Kidney (tissue), 14 donors: ENCODE measurements around the gene KIF25. TPM values are rescaled to one million over a fixed set of nuclear protein-coding genes. Genes with fewer than 3 reads are reported as not detected.

ENCODE experiments used
- DNase-seq, 5 donors: peaks; one replicate each; pipeline ENCODE4 v3.0.0-alpha.2; 2013 to 2020
- FAIRE-seq: peaks from 2 replicates; lab custom pipeline; 2012; peaks lifted over from hg19 to GRCh38; lab: Jason Lieb, UNC
- H3K27ac ChIP-seq, 2 donors: one replicate each; pipeline ENCODE4 v1.7.0; 2013; ENCODE audit warnings: low read depth in 2 of 2, low read length in 2 of 2, inconsistent platforms in 1 of 2
- H3K27me3 ChIP-seq: one replicate; pipeline ENCODE4 v1.7.1; 2013; ENCODE audit warnings: low read length, inconsistent platforms; ENCODE audit not compliant: control insufficient read depth, insufficient read depth
- H3K36me3 ChIP-seq, 3 donors: one replicate each; pipeline versions ENCODE4 v1.7.0 to v1.7.1; 2013; ENCODE audit warnings: low read length in 3 of 3, control low read depth in 1 of 3, inconsistent platforms in 1 of 3; ENCODE audit not compliant: insufficient read depth in 3 of 3, control insufficient read depth in 2 of 3
- H3K4me1 ChIP-seq, 3 donors: one replicate each; pipeline versions ENCODE4 v1.7.0 to v1.7.1; 2013; ENCODE audit warnings: low read length in 3 of 3, inconsistent platforms in 1 of 3, low read depth in 1 of 3; ENCODE audit not compliant: control insufficient read depth in 2 of 3, insufficient read depth in 2 of 3
- H3K4me3 ChIP-seq, 3 donors: one replicate each; pipeline versions ENCODE4 v1.7.0 to v1.8.1; 2013; ENCODE audit warnings: low read length in 3 of 3, control low read depth in 1 of 3, inconsistent platforms in 1 of 3
- H3K9ac ChIP-seq, 3 donors: one replicate each; pipeline versions ENCODE4 v1.7.0 to v1.7.1; 2013; ENCODE audit warnings: low read length in 3 of 3, control low read depth in 1 of 3, inconsistent platforms in 1 of 3
- H3K9me3 ChIP-seq, 3 donors: one replicate each; pipeline versions ENCODE4 v1.7.0 to v1.7.1; 2013; ENCODE audit warnings: low read length in 3 of 3, control low read depth in 1 of 3, inconsistent platforms in 1 of 3; ENCODE audit not compliant: control insufficient read depth in 2 of 3, insufficient read depth in 1 of 3
- CTCF ChIP-seq: IDR thresholded peaks from 3 replicates; pipeline ENCODE4 v1.5.1; 2012; ENCODE audit warnings: mild to moderate bottlenecking, moderate library complexity, borderline replicate concordance; ENCODE audit not compliant: insufficient read depth; ENCODE audit errors: extremely low read depth
- intact Hi-C: fragments of 100-400 bp; cut with DNase I; formaldehyde crosslinking; loops from one replicate; pipeline ENCODE4 v1.11.1; 2022
- polyA plus RNA-seq: library from polyadenylated mRNA; stranded (reverse); fragments of 350-450 nt; fragmentation: Illumina TruSeq; extraction: RNeasy Lipid Tissue Mini Kit (QIAGEN cat#74804); gene quantifications from one replicate; pipeline ENCODE4 v1.2.3, GENCODE V29; 2014; ENCODE audit warnings: low read depth, low replicate concordance; ENCODE audit not compliant: insufficient read depth
- total RNA-seq: library from RNA; stranded (reverse); fragmentation: NEBNext Ultra II Directional; extraction: Animal tissue kit (Norgen Biotek cat#: 25700); gene quantifications from one replicate; pipeline ENCODE4 v1.2.1, GENCODE V29; 2021
- donor health status: control.
- donor health status: control.
- donor health status: control.
- donor health status: control.
- donor health status: control.
- donor health status: DM: yes; HTN: yes; CAD: no.
- donor health status: Normal renal cell carcinoma (clear cell type).

Gene KIF25
- total and polyA plus RNA-seq, 2 donors from 2014 or later, result not detected

DNA sequence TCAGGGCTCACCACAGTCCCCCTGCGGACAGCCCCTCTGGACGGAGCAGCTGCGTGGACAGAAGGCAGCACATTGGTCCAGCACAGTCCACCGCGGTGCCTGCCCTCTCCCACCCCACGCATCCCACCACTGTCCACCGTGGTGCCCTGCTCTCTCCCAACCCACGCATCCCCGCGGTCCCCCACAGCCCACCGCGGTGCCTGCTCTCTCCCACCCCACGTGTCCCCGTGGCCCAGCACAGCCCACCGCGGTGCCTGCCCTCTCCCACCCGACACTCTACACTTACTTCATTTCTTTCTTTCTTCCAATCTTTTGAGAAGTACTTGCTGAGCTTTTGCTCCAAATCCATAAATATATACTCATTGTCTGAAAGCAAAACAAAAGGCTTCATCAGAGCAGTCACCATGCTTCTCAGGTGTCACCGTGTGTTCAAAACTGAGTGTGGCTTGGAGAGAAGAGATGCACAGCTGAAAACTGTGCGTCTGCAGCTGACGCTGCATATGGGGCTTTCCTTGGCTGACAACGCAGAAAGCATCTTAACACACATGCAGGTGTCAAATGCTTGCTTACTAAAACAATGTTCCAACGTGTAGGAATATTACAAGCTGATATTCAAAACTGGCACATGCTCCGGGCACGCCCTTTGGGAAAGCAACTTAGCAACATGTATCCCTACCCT lies 69.7 kb downstream of the KIF25 start:
- intact Hi-C loops, result no loop called here
- Histone ChIP-seq H3K27me3 (no peaks in the 10 kb centered on the region), H3K27ac (no peak overlapping the region), H3K36me3 (no peaks in the 10 kb centered on the region), H3K4me3 (no peak overlapping the region), H3K4me1 (no peaks in the 10 kb centered on the region), H3K9me3 (no peaks in the 10 kb centered on the region), H3K9ac (no peak overlapping the region)
- FAIRE-seq, result no peak
- no peak for DNase-seq
- TF ChIP-seq CTCF, result no peak

DNA sequence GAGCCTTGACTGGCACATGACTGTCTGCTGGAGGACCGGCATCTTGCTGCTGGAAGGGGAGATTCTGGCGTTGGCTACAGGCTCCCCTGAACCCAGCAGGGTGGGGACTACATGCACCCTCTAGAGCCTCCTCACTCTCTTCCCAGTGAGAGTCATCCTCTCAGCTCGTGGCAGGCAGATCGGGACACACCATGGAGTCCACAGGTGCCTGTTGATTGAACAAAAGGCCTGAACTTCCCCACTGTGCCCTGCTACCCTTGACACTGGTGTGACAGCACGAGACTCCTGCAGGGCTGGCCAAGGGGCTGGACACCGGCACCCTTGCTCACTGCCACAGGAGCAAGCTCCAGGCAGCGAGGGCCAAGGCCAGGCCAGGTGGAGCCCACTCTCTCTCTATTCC lies 73.3 kb downstream of the KIF25 start:
- TF ChIP-seq CTCF, result no peak
- Histone ChIP-seq H3K27me3 (peaks cover 2% of the 10 kb centered on the region), H3K9me3 (peaks cover 0 to 3% (median 0%) of the 10 kb centered on the region in 3 donors), H3K4me1 (no peaks in the 10 kb centered on the region), H3K9ac (no peak overlapping the region), H3K27ac (no peak overlapping the region), H3K36me3 (peaks cover 6 to 10% (median 7%) of the 10 kb centered on the region in 3 donors), H3K4me3 (no peak overlapping the region)
- intact Hi-C loops, result no loop called here
- DNase-seq, result no peak
- no peak for FAIRE-seq

- H3K27ac ChIP-seq, result no peak overlapping the region
- peaks cover 2% of the 10 kb centered on the region for H3K27me3 ChIP-seq
- no peak overlapping the region for H3K9ac ChIP-seq
- no peaks in the 10 kb centered on the region for H3K4me1 ChIP-seq
- intact Hi-C loops, result no loop called here
- DNase-seq (peak in 1 of 5 donors; percentile 66), FAIRE-seq (no peak)
- H3K36me3 ChIP-seq, result peaks cover 6 to 10% (median 7%) of the 10 kb centered on the region in 3 donors
- peaks cover 0 to 3% (median 0%) of the 10 kb centered on the region in 3 donors for H3K9me3 ChIP-seq
- no peak for TF ChIP-seq CTCF
- H3K4me3 ChIP-seq, result no peak overlapping the region
Observed at GRCh38 chr6:168071620-168072019, 74.1 kb downstream of the KIF25 start.
